Transverse colon (tissue), 4 donors: ENCODE results near the gene FDXR. TPM values are rescaled to one million over a fixed set of nuclear protein-coding genes. Genes with fewer than 3 reads are reported as not detected.

Experiments used
- DNase-seq: peaks from one replicate; pipeline ENCODE4 v3.0.0-alpha.2; 2019
- H3K27ac ChIP-seq, 4 donors: fragments of 200-600 bp; sonication (generic); 2 replicates each; pipeline ENCODE4 v1.5.1; 2016 to 2018; ENCODE audit warnings: inconsistent platforms in 4 of 4
- H3K27me3 ChIP-seq: fragments of 200-600 bp; sonication (generic); 2 replicates; pipeline ENCODE4 v1.5.1; 2017; ENCODE audit warnings: inconsistent platforms
- H3K36me3 ChIP-seq, 4 donors: fragments of 200-600 bp; sonication (generic); 2 replicates each; pipeline ENCODE4 v1.5.1; 2017 to 2019; ENCODE audit warnings: inconsistent platforms in 4 of 4
- H3K4me1 ChIP-seq, 4 donors: fragments of 200-600 bp; sonication (generic); 2 replicates each; pipeline ENCODE4 v1.5.1; 2017 to 2020; ENCODE audit warnings: inconsistent platforms in 4 of 4
- H3K4me3 ChIP-seq, 4 donors: fragments of 200-600 bp; sonication (generic); 1 replicate in 1 of 4; 2 replicates in 3 of 4; pipeline versions ENCODE4 v1.5.1 to v1.6.1; 2017 to 2019; ENCODE audit warnings: inconsistent platforms in 4 of 4
- H3K9me3 ChIP-seq, 2 donors: fragments of 200-600 bp; sonication (generic); 2 replicates each; pipeline ENCODE4 v1.5.1; 2017 to 2019; ENCODE audit warnings: inconsistent platforms in 2 of 2
- EP300 ChIP-seq: sonication (generic); formaldehyde crosslinking; IDR thresholded peaks from one replicate; pipeline ENCODE4 v1.6.1; 2017; ENCODE audit warnings: antibody characterized with exemption, low read depth
- POLR2A ChIP-seq: fragments of 450-650 bp; IDR thresholded peaks from one replicate; pipeline ENCODE4 v1.6.1; 2016; ENCODE audit warnings: antibody characterized with exemption, mild to moderate bottlenecking, moderate library complexity
- POLR2AphosphoS5 ChIP-seq, 3 donors: sonication (generic); formaldehyde crosslinking; IDR thresholded peaks; one replicate each; pipeline ENCODE4 v1.6.1; 2016; ENCODE audit warnings: antibody characterized with exemption in 3 of 3
- WGBS, 2 donors: methylation state at CpG; one replicate each; pipeline ENCODE4 v1.1.5; 2018; ENCODE audit warnings: low coverage in 1 of 2; 5-methylcytosine and 5-hydroxymethylcytosine counted together
- in situ Hi-C, 4 donors: fragments of 200-750 bp; cut with MboI; loops; one replicate each; pipeline versions ENCODE4 v1.15.0 to v1.15.1; 2017; ENCODE audit warnings: low sequenced_read_pairs in 3 of 4, low pct_ligation_motif_present in 1 of 4, low pct_unique_long_range_greater_than_20kb in 1 of 4
- intact Hi-C: fragments of 100-400 bp; cut with DNase I; formaldehyde crosslinking; loops from one replicate; pipeline ENCODE4 v1.15.1; 2023; ENCODE audit warnings: low total_unique reads
- total RNA-seq, 4 donors: library from RNA; depleted of rRNA; stranded (reverse); fragments of >200 nt; gene quantifications; one replicate each; pipeline ENCODE4 v1.1.0, GENCODE V29; 2016
- TF ChIP-seq, protein P1 (sequence below), 5 experiments: fragments of 200-600 bp in 3 of 5; fragments of 450-650 bp in 2 of 5; sonication (generic) in 3 of 5; IDR thresholded peaks; 1 replicate in 2 of 5; 2 replicates in 3 of 5; pipeline ENCODE4 v1.5.1; 2016 to 2017; ENCODE audit warnings: antibody characterized with exemption in 5 of 5, inconsistent platforms in 3 of 5, mild to moderate bottlenecking in 2 of 5, moderate library complexity in 1 of 5

The FDXR gene
- total RNA-seq, 4 donors from 2014 or later: 5.8 to 16.2 (median 10.4) TPM

DNA sequence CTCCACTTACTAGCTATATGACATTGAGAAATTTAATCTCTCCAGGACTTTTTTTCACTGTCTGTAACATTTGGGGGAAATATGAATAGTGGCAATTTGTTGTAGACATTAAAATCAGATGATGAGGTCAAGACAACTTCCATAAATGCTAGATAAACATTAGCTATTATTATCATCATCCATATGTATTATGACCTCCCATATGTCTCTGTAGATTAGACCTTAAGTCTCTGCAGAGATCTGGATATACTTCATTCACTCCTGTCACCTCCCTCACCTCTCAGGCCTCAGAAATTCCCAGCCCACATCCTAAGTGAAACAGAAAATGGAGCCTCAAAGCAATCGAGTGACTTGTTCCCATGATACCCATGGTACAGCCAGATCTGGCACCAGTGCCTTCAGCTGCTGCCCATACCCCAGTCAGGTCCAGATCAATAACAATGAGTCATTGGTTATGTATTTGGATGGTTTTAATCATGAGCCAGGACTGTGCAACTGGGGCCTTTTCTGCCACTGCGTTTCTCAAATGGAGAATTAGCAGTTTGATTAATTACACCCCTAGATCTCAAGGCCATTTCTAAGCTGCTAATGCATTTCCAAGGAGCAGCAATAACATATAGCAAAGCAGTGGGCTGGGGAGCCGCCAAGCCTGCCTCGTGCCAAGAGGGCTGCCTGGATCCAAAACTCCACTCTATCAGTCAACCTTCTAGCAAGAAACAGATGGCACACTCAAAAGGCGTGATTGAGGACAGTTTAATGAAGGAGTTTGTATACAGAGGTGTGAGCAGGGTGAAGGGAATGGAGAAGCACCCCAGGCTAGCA, 2.6 kb upstream of the FDXR start:
- Histone ChIP-seq H3K27ac (no peak overlapping the region), H3K4me1 (peaks cover 5 to 28% (median 22%) of the 10 kb centered on the region in 4 donors), H3K9me3 (no peaks in the 10 kb centered on the region), H3K4me3 (no peak overlapping the region), H3K27me3 (no peaks in the 10 kb centered on the region), H3K36me3 (no peaks in the 10 kb centered on the region)
- no peak for TF ChIP-seq EP300
- TF ChIP-seq, protein P1, sequence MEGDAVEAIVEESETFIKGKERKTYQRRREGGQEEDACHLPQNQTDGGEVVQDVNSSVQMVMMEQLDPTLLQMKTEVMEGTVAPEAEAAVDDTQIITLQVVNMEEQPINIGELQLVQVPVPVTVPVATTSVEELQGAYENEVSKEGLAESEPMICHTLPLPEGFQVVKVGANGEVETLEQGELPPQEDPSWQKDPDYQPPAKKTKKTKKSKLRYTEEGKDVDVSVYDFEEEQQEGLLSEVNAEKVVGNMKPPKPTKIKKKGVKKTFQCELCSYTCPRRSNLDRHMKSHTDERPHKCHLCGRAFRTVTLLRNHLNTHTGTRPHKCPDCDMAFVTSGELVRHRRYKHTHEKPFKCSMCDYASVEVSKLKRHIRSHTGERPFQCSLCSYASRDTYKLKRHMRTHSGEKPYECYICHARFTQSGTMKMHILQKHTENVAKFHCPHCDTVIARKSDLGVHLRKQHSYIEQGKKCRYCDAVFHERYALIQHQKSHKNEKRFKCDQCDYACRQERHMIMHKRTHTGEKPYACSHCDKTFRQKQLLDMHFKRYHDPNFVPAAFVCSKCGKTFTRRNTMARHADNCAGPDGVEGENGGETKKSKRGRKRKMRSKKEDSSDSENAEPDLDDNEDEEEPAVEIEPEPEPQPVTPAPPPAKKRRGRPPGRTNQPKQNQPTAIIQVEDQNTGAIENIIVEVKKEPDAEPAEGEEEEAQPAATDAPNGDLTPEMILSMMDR (IDR thresholded peaks at IDR 0.05): no peak
- no peak for TF ChIP-seq POLR2AphosphoS5 (IDR thresholded peaks at IDR 0.05)
- no peak for TF ChIP-seq POLR2A
- no peak for DNase-seq
- intact Hi-C loops (loop anchor here (5.0 kb wide), 1 partner anchor 1667 kb away; the partner anchor contains the start of gene PRCD), in situ Hi-C loops (no loop called here)
- WGBS, 2 donors: 65 to 77% methylated on average over 2 to 5 of the region's 5 CpGs

GRCh38 chr17:74874615-74875037, 1.8 kb upstream of the FDXR start:
- 83 to 97% methylated on average over 1 to 5 of the region's 5 CpGs for WGBS, 2 donors
- in situ Hi-C loops (loop anchor here in 2 of 4 donors (25.0 kb wide), 1 partner anchor 137 kb away; the partner anchor contains the start of genes NHERF1 (in 2 of the 2) and RAB37 (in 2 of the 2)), intact Hi-C loops (loop anchor here (5.0 kb wide), 1 partner anchor 1668 kb away; the partner anchor contains the start of gene PRCD)
- Histone ChIP-seq H3K27ac (no peak overlapping the region), H3K27me3 (no peaks in the 10 kb centered on the region), H3K9me3 (no peaks in the 10 kb centered on the region), H3K4me3 (no peak overlapping the region), H3K4me1 (peaks cover 5 to 28% (median 22%) of the 10 kb centered on the region in 4 donors), H3K36me3 (no peaks in the 10 kb centered on the region)
- TF ChIP-seq EP300 (no peak), POLR2A (no peak), POLR2AphosphoS5 (IDR thresholded peaks at IDR 0.05) (no peak)
- TF ChIP-seq, protein P1 (IDR thresholded peaks at IDR 0.05): no peak
- DNase-seq: no peak

- in situ Hi-C loops: loop anchor here in 2 of 4 donors (25.0 kb wide), 1 partner anchor 137 kb away; the partner anchor contains the start of genes NHERF1 (in 2 of the 2) and RAB37 (in 2 of the 2)
- peak overlapping the region; percentile 88 to 94 (median 92) for H3K27ac ChIP-seq
- peak overlapping the region; percentile 49 to 63 (median 62) for H3K4me3 ChIP-seq
- no peaks in the 10 kb centered on the region for H3K36me3 ChIP-seq
- no peaks in the 10 kb centered on the region for H3K9me3 ChIP-seq
- DNase-seq: no peak
- TF ChIP-seq, protein P1 (IDR thresholded peaks at IDR 0.05): no peak
- no peak for TF ChIP-seq POLR2AphosphoS5 (IDR thresholded peaks at IDR 0.05)
- no peak for TF ChIP-seq POLR2A
- TF ChIP-seq EP300: no peak
- H3K4me1 ChIP-seq: peaks cover 5 to 28% (median 22%) of the 10 kb centered on the region in 4 donors
- no peaks in the 10 kb centered on the region for H3K27me3 ChIP-seq
- intact Hi-C loops: no loop called here
- 13 to 58% methylated on average over 3 to 6 of the region's 6 CpGs for WGBS, 2 donors
Measured at GRCh38 chr17:74873874-74874614, 1.2 kb upstream of the FDXR start.
